Calu3 (cell line): Measurements from ENCODE around the gene ZNF77. TPM values are rescaled to one million over a fixed set of nuclear protein-coding genes. Genes with fewer than 3 reads are reported as not detected.

ENCODE experiments used
- BruUV-seq: library from RNA; stranded (reverse); fragments of 400-500 nt; replicated peaks from 2 replicates; lab custom pipeline; 2021; lab: Mats Ljungman, UMichigan
- CTCF ChIA-PET: fragments of 300-600 bp; sonication (Branson Sonifier 250); formaldehyde crosslinking; loops from one replicate; lab custom pipeline; 2022; ENCODE audit warnings: antibody characterized with exemption; lab: Charles Lee
- DNase-seq: peaks from one replicate; pipeline ENCODE4 v3.0.0; 2022
- H3K27ac Mint-ChIP-seq: one replicate; pipeline ENCODE4 v1.8.0; 2022; ENCODE audit warnings: mixed read lengths; ENCODE audit not compliant: unreplicated experiment
- H3K27me3 Mint-ChIP-seq: one replicate; pipeline ENCODE4 v1.8.0; 2022; ENCODE audit warnings: mixed read lengths; ENCODE audit not compliant: unreplicated experiment
- H3K36me3 Mint-ChIP-seq: one replicate; pipeline ENCODE4 v1.8.0; 2022; ENCODE audit warnings: mild to moderate bottlenecking, moderate library complexity, mixed read lengths; ENCODE audit not compliant: insufficient read depth, unreplicated experiment
- H3K4me1 Mint-ChIP-seq: one replicate; pipeline ENCODE4 v1.8.0; 2022; ENCODE audit warnings: mild to moderate bottlenecking, low read depth, mixed read lengths; ENCODE audit not compliant: unreplicated experiment
- H3K4me3 Mint-ChIP-seq: one replicate; pipeline ENCODE4 v1.8.0; 2022; ENCODE audit warnings: mild to moderate bottlenecking, low read depth, moderate library complexity, mixed read lengths; ENCODE audit not compliant: unreplicated experiment
- H3K9me3 Mint-ChIP-seq: one replicate; pipeline ENCODE4 v1.8.0; 2022; ENCODE audit warnings: low read depth, mixed read lengths; ENCODE audit not compliant: unreplicated experiment
- intact Hi-C: fragments of 100-400 bp; cut with micrococcal nuclease; formaldehyde crosslinking; loops from one replicate; pipeline ENCODE4 v1.10.0; 2022; ENCODE audit not compliant: unreplicated experiment
- total RNA-seq: library from RNA; stranded (reverse); gene quantifications from 2 replicates; pipeline ENCODE4 v1.2.3, GENCODE V29; 2022
- TF ChIP-seq, protein P1 (sequence below): fragments of 200-600 bp; IDR thresholded peaks from one replicate; pipeline ENCODE4 v1.8.0; 2022; ENCODE audit warnings: antibody characterized with exemption; ENCODE audit not compliant: unreplicated experiment

Gene ZNF77
- total RNA-seq, 1 experiment from 2014 or later, result 5.0 TPM

DNA sequence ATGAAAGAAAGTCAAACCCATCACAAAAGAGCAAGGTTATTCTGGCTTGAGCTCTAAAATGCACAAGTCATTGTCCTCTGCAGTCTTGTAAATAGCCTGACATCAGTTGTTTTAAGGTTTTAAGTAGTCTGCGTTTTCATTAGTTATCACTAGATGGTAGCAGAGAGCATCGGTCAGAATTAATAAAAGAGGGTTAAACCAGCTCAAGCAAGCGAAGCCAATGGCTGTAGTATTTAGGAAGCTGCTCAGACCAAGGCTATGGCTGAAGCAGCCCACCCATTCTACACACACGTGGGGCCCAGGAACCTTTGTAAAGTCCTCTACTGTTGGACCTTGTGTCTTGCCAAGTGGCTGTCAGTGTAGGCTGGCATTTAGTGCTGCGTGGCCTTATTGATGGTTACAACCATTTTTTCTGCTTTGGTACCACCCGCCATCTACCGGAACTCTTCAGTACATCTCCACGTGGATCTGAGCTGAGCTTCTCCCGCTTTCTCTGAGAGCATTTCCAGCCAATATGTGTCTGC lies 57.3 kb downstream of the ZNF77 start:
- Mint-ChIP-seq H3K27me3 (no peaks in the 10 kb centered on the region), H3K9me3 (no peaks in the 10 kb centered on the region), H3K36me3 (no peaks in the 10 kb centered on the region), H3K4me3 (no peak overlapping the region), H3K4me1 (peaks cover 10% of the 10 kb centered on the region), H3K27ac (no peak overlapping the region)
- no TSS peak for BruUV-seq
- peak; percentile 13 for DNase-seq
- CTCF ChIA-PET, result interaction anchor here (0.6 to 1.4 kb wide), 5 partner anchors 13 to 250 kb away, joined by 3 to 12 read pairs (median 4); partner anchors contain the start of genes SGTA and ZNF57
- intact Hi-C loops, result no loop called here
- TF ChIP-seq, protein P1, sequence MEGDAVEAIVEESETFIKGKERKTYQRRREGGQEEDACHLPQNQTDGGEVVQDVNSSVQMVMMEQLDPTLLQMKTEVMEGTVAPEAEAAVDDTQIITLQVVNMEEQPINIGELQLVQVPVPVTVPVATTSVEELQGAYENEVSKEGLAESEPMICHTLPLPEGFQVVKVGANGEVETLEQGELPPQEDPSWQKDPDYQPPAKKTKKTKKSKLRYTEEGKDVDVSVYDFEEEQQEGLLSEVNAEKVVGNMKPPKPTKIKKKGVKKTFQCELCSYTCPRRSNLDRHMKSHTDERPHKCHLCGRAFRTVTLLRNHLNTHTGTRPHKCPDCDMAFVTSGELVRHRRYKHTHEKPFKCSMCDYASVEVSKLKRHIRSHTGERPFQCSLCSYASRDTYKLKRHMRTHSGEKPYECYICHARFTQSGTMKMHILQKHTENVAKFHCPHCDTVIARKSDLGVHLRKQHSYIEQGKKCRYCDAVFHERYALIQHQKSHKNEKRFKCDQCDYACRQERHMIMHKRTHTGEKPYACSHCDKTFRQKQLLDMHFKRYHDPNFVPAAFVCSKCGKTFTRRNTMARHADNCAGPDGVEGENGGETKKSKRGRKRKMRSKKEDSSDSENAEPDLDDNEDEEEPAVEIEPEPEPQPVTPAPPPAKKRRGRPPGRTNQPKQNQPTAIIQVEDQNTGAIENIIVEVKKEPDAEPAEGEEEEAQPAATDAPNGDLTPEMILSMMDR, result no peak

- TF ChIP-seq, protein P1, result no peak
- Mint-ChIP-seq H3K4me3 (no peak overlapping the region), H3K27me3 (no peaks in the 10 kb centered on the region), H3K4me1 (peaks cover 10% of the 10 kb centered on the region), H3K27ac (no peak overlapping the region), H3K9me3 (no peaks in the 10 kb centered on the region), H3K36me3 (no peaks in the 10 kb centered on the region)
- no peak for DNase-seq
- CTCF ChIA-PET, result no interaction called here
- no TSS peak for BruUV-seq
- intact Hi-C loops, result no loop called here
Observed at GRCh38 chr19:2885736-2886135, 59.0 kb downstream of the ZNF77 start.

GRCh38 chr19:2883686-2884439 lies 60.9 kb downstream of the ZNF77 start:
- intact Hi-C loops, result no loop called here
- H3K4me1 Mint-ChIP-seq, result peaks cover 10% of the 10 kb centered on the region
- no peak overlapping the region for H3K27ac Mint-ChIP-seq
- CTCF ChIA-PET, result no interaction called here
- no peak overlapping the region for H3K4me3 Mint-ChIP-seq
- no peak for DNase-seq
- H3K27me3 Mint-ChIP-seq, result no peaks in the 10 kb centered on the region
- no TSS peak for BruUV-seq
- H3K9me3 Mint-ChIP-seq, result no peaks in the 10 kb centered on the region
- H3K36me3 Mint-ChIP-seq, result no peaks in the 10 kb centered on the region
- TF ChIP-seq, protein P1, result no peak

Other genes starting within 250 kb of the ZNF77 start
- gene GNG7, start 242.3 kb downstream of the ZNF77 start, total RNA-seq, result 0.87 and 0.91 TPM in 2 replicates
- 0.17 and 0.51 TPM in 2 replicates for gene DIRAS1, start 223.6 kb downstream of the ZNF77 start, total RNA-seq
- 25.0 and 28.2 TPM in 2 replicates for gene SLC39A3, start 205.0 kb downstream of the ZNF77 start, total RNA-seq
- gene SGTA, start 161.7 kb downstream of the ZNF77 start, total RNA-seq, result 44.7 and 48.3 TPM in 2 replicates
- gene THOP1, start 159.5 kb downstream of the ZNF77 start, total RNA-seq, result 85.9 and 86.2 TPM in 2 replicates
- 4.3 and 4.9 TPM in 2 replicates for gene ZNF554, start 125.1 kb downstream of the ZNF77 start, total RNA-seq
- gene ZNF555, start 103.5 kb downstream of the ZNF77 start, total RNA-seq, result 3.8 and 5.7 TPM in 2 replicates
- gene ZNF556, start 77.6 kb downstream of the ZNF77 start, total RNA-seq, result not detected in 2 replicates
- gene ZNF57, start 44.0 kb downstream of the ZNF77 start, total RNA-seq, result 4.1 and 6.0 TPM in 2 replicates
- 2.1 and 3.4 TPM in 2 replicates for gene TLE6, start 32.6 kb upstream of the ZNF77 start, total RNA-seq
- gene TLE2, start 84.3 kb upstream of the ZNF77 start, total RNA-seq, result 8.5 and 9.3 TPM in 2 replicates
- 170 and 179 TPM in 2 replicates for gene TLE5, start 117.5 kb upstream of the ZNF77 start, total RNA-seq
- 37.7 and 41.4 TPM in 2 replicates for gene GNA11, start 149.4 kb upstream of the ZNF77 start, total RNA-seq
- gene GNA15, start 191.1 kb upstream of the ZNF77 start, total RNA-seq, result 5.9 and 6.5 TPM in 2 replicates
- gene S1PR4, start 233.8 kb upstream of the ZNF77 start, total RNA-seq, result 0.37 TPM in 1 of 2 replicates, not detected in the other
- gene NCLN, start 241.0 kb upstream of the ZNF77 start, total RNA-seq, result 79.6 and 80.7 TPM in 2 replicates